ENCODE measurements around the gene ATOH8. TPM values are rescaled to one million over a fixed set of nuclear protein-coding genes. Genes with fewer than 3 reads are reported as not detected.

The ATOH8 gene
- total and polyA plus RNA-seq, 2 experiments from 2014 or later = 12.7 to 50.1 TPM

DNA sequence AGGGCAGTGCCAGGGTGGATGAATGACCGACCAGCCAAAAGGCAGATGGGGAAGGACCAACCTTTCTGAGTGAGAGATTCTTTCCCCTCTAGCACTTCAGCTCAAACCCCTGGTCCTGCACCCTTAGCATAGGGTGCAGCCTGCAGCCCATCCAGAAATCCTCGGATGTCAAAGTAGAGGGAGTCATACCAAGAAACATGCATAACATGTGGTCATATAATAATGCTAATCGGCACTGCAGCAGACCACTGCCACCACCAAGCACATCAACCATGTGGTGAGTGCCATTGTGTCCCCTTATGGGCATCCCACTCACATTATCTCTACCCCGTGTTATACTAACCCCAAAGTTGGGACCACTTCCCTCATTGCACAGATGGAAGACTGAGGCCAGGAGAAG, 17.7 kb downstream of the ATOH8 start:
- 21 to 28% methylated on average over 4 of the region's 4 CpGs for WGBS, 2 experiments (ENCODE audit: low coverage in 1 of 2, low lambda C conversion rate in 2 of 2, missing lambda C conversion rate in 2 of 2)
- Histone ChIP-seq H3K4me2 (ENCODE audit: unreplicated experiment) (peak overlapping the region; percentile 41), H3K9me3 (ENCODE audit: low read depth) (no peaks in the 10 kb centered on the region), H3K27me3 (replicated peaks; ENCODE audit: insufficient read depth) (no peaks in the 10 kb centered on the region), H3F3A (ENCODE audit: insufficient read depth) (peaks cover 46% of the 10 kb centered on the region), H3K4me1 (ENCODE audit: insufficient read depth) (peaks cover 42% of the 10 kb centered on the region), H4K20me1 (ENCODE audit: insufficient read depth) (no peaks in the 10 kb centered on the region), H3K9ac (peak overlapping the region; percentile 79), H3K79me2 (ENCODE audit: insufficient read depth) (peaks cover 76% of the 10 kb centered on the region), H3K27ac (peak overlapping the region; percentile 95), H2AFZ (no peak overlapping the region), H3K36me3 (ENCODE audit: low read depth) (no peaks in the 10 kb centered on the region), H3K9me2 (ENCODE audit: insufficient read depth) (no peaks in the 10 kb centered on the region), H3K4me3 (no peak overlapping the region; the same call in 1 of the 2 replicates)
- peak; percentile 42 for DNase-seq
- no peak for TF ChIP-seq EZH2phosphoT487 (IDR thresholded peaks at IDR 0.05; ENCODE audit: insufficient read depth, low read depth)
- no peak for TF ChIP-seq EZH2 (IDR thresholded peaks at IDR 0.05; ENCODE audit: insufficient read depth, poor library complexity, severe bottlenecking)
- in situ Hi-C loops (cut with MboI) = no loop called here

DNA sequence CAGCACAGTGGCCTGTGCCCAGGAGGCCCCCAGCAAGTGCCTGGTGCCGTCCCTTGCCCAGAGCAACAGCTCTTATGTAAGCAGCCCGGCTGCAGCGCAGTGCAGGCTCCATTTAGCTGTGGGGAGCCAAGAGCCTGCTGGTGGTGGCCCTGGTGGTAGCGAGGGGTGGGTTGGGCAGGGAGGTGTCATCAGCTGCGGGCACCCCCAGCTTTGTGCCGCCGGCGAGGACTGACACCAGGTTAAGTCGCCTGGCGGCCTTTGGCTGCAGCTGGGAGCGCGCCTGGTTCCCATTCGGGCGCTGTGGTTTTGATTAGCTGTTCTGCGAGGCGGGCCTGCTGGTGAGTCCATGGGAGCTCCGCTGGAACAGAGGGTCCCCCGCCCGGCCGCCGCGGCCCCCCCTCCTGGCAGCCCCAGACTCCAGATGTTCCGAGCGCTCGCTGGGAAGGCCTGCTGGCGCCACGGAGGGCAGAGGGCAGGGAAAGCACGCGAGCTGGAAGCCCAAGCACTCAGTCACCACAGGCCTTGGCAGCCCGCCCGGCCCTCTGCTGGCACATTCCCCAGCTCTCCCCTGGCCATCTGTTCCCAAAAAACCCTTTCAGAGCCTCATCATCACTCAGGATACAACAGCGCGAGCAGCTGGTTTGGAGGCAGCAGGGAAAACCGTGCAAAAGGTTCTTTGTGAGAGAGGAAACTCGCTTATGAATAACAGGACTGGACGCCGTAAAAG, 18.4 kb downstream of the ATOH8 start:
- TF ChIP-seq EZH2 (IDR thresholded peaks at IDR 0.05; ENCODE audit: insufficient read depth, poor library complexity, severe bottlenecking) = no peak
- TF ChIP-seq EZH2phosphoT487 (IDR thresholded peaks at IDR 0.05; ENCODE audit: insufficient read depth, low read depth) = 0 out of 2 replicates have a peak, but pooled peaks have one; percentile 50
- Histone ChIP-seq H3K36me3 (ENCODE audit: low read depth) (no peaks in the 10 kb centered on the region), H4K20me1 (ENCODE audit: insufficient read depth) (no peaks in the 10 kb centered on the region), H3K4me1 (ENCODE audit: insufficient read depth) (peaks cover 42% of the 10 kb centered on the region), H3K27ac (peak overlapping the region; percentile 99), H3K4me2 (ENCODE audit: unreplicated experiment) (peak overlapping the region; percentile 84), H3K79me2 (ENCODE audit: insufficient read depth) (peaks cover 76% of the 10 kb centered on the region), H3K9me3 (ENCODE audit: low read depth) (no peaks in the 10 kb centered on the region), H3F3A (ENCODE audit: insufficient read depth) (peaks cover 46% of the 10 kb centered on the region), H3K4me3 (peak overlapping the region; percentile 62), H3K9me2 (ENCODE audit: insufficient read depth) (no peaks in the 10 kb centered on the region), H2AFZ (no peak overlapping the region), H3K9ac (peak overlapping the region; percentile 92), H3K27me3 (replicated peaks; ENCODE audit: insufficient read depth) (no peaks in the 10 kb centered on the region)
- peak; percentile 99 for DNase-seq
- in situ Hi-C loops (cut with MboI) = no loop called here
- 1 to 2% methylated on average over 27 to 35 of the region's 37 CpGs for WGBS, 2 experiments (ENCODE audit: low coverage in 1 of 2, low lambda C conversion rate in 2 of 2, missing lambda C conversion rate in 2 of 2)

DNA sequence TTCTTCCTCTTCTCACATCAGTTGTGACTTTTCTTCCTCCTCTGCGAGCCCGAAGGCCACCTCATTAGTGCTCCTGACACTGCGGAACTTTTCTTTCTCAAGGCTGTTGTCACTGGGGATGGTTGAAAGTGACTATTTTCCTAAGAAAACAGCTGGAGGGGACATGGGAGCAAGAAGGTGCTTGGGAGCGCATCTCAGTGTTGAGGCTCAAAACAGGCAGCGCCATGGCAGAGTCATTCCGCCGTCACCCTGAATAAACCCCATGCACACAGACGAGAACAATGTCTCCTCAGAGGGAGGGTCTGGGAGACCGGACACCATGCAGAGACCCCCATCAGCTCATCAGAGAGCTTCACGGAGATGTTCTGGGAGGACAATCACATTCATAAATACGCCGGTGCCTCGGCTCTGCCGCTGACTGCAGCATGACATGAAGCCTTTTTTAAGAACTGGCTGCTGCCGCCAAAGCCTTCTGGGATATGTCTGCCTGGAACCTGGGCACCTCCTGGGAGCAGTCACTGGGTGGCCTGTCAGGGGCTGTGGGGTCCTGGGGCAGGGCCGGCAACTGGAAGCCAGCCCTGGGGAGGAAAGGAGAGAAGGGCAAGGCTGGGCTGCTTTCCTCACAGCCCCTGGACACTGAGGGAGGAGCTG, 19.2 kb downstream of the ATOH8 start:
- Histone ChIP-seq H3K36me3 (ENCODE audit: low read depth) (no peaks in the 10 kb centered on the region), H3K4me2 (ENCODE audit: unreplicated experiment) (peak overlapping the region; percentile 84)
- in situ Hi-C loops (cut with MboI) = no loop called here

DNA sequence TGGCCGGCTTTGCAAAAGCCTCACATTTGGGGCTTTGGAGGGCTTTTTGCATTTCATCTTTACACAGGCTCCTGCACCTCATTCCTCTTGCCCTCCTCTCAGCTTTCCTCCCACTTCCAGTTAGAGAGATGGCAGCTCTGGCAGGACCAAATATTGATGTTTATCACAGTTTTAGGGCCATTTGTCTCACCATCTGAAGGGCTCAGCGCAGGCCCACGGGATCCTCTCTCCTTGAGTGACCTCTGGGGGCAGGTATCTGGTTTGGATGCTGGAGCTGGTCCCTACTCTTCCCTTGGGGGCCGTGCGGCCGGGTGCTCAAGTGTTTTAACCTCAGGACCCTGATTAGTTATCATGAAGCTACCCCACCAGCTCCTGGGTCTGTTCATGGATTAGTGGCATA, 19.9 kb downstream of the ATOH8 start:
- TF ChIP-seq EZH2 (IDR thresholded peaks at IDR 0.05; ENCODE audit: insufficient read depth, poor library complexity, severe bottlenecking) (no peak), EZH2phosphoT487 (IDR thresholded peaks at IDR 0.05; ENCODE audit: insufficient read depth, low read depth) (no peak)
- Histone ChIP-seq H3K4me3 (no peak overlapping the region), H4K20me1 (ENCODE audit: insufficient read depth) (no peaks in the 10 kb centered on the region), H3K9me2 (ENCODE audit: insufficient read depth) (no peaks in the 10 kb centered on the region), H3K27me3 (replicated peaks; ENCODE audit: insufficient read depth) (no peaks in the 10 kb centered on the region), H3F3A (ENCODE audit: insufficient read depth) (peaks cover 46% of the 10 kb centered on the region), H3K4me2 (ENCODE audit: unreplicated experiment) (peak overlapping the region; percentile 84), H3K9me3 (ENCODE audit: low read depth) (no peaks in the 10 kb centered on the region), H3K9ac (peak overlapping the region; percentile 92), H2AFZ (no peak overlapping the region), H3K4me1 (ENCODE audit: insufficient read depth) (peaks cover 39% of the 10 kb centered on the region), H3K36me3 (ENCODE audit: low read depth) (no peaks in the 10 kb centered on the region), H3K79me2 (ENCODE audit: insufficient read depth) (peaks cover 79% of the 10 kb centered on the region), H3K27ac (peak overlapping the region; percentile 99)
- no peak for DNase-seq
- in situ Hi-C loops (cut with MboI) = no loop called here
- WGBS, 2 experiments (ENCODE audit: low coverage in 1 of 2, low lambda C conversion rate in 2 of 2, missing lambda C conversion rate in 2 of 2) = 77 to 80% methylated on average over 6 of the region's 6 CpGs

More for the DNA sequence above, 19.2 kb downstream of the ATOH8 start:
- DNase-seq = peak; percentile 53
- WGBS, 2 experiments (ENCODE audit: low coverage in 1 of 2, low lambda C conversion rate in 2 of 2, missing lambda C conversion rate in 2 of 2) = 8 to 12% methylated on average over 16 of the region's 16 CpGs
- H4K20me1 ChIP-seq (ENCODE audit: insufficient read depth) = no peaks in the 10 kb centered on the region
- H3K9me2 ChIP-seq (ENCODE audit: insufficient read depth) = no peaks in the 10 kb centered on the region
- no peak for TF ChIP-seq EZH2 (IDR thresholded peaks at IDR 0.05; ENCODE audit: insufficient read depth, poor library complexity, severe bottlenecking)
- no peak for TF ChIP-seq EZH2phosphoT487 (IDR thresholded peaks at IDR 0.05; ENCODE audit: insufficient read depth, low read depth)
- H3F3A ChIP-seq (ENCODE audit: insufficient read depth) = peaks cover 46% of the 10 kb centered on the region
- H3K27ac ChIP-seq = peak overlapping the region; percentile 99
- no peak overlapping the region for H2AFZ ChIP-seq
- H3K9ac ChIP-seq = peak overlapping the region; percentile 92
- H3K9me3 ChIP-seq (ENCODE audit: low read depth) = no peaks in the 10 kb centered on the region
- H3K79me2 ChIP-seq (ENCODE audit: insufficient read depth) = peaks cover 79% of the 10 kb centered on the region
- peaks cover 42% of the 10 kb centered on the region for H3K4me1 ChIP-seq (ENCODE audit: insufficient read depth)
- H3K4me3 ChIP-seq = peak overlapping the region; percentile 62
- no peaks in the 10 kb centered on the region for H3K27me3 ChIP-seq (replicated peaks; ENCODE audit: insufficient read depth)

Measured in GM23248 (cell line).